CD4-positive, CD25-positive, alpha-beta regulatory T cell (primary cell): ENCODE data around the gene GPR171. TPM values are rescaled to one million over a fixed set of nuclear protein-coding genes. Genes with fewer than 3 reads are reported as not detected.

Experiments used
- ATAC-seq, 2 donors: fragments of 150-1000 bp; cut with Tn5 transposase; one replicate each; pipeline ENCODE4 v1.10.0; 2021; ENCODE audit warnings: low read depth in 2 of 2, moderate number of reproducible peaks in 2 of 2, moderate library complexity in 1 of 2
- DNase-seq, 3 donors: peaks; one replicate each; pipeline versions ENCODE4 v3.0.0 to v3.0.0-alpha.2; 2012 to 2022; ENCODE audit warnings: mixed read lengths in 1 of 3
- H3K27ac ChIP-seq: one replicate; pipeline ENCODE4 v1.7.0; 2013; ENCODE audit warnings: mild to moderate bottlenecking, low read length; ENCODE audit not compliant: insufficient read depth, poor library complexity, severe bottlenecking
- H3K27me3 ChIP-seq: one replicate; pipeline ENCODE4 v1.7.0; 2013; ENCODE audit warnings: low read length; ENCODE audit not compliant: control insufficient read depth, insufficient read depth
- H3K36me3 ChIP-seq: one replicate; pipeline ENCODE4 v1.7.0; 2013; ENCODE audit warnings: mild to moderate bottlenecking, low read length, moderate library complexity; ENCODE audit not compliant: control insufficient read depth, insufficient read depth
- H3K4me1 ChIP-seq: 2 replicates; pipeline ENCODE4 v1.7.0; 2013; ENCODE audit warnings: mild to moderate bottlenecking, low read length; ENCODE audit not compliant: insufficient read depth, control insufficient read depth, poor library complexity, severe bottlenecking
- H3K4me3 ChIP-seq: one replicate; pipeline ENCODE4 v1.7.0; 2013; ENCODE audit warnings: low read depth, mild to moderate bottlenecking, low read length, moderate library complexity
- H3K9me3 ChIP-seq, 2 experiments: 1 replicate in 1 of 2; 2 replicates in 1 of 2; pipeline ENCODE4 v1.7.0; 2013; ENCODE audit warnings: low read length in 2 of 2, mild to moderate bottlenecking in 1 of 2, moderate library complexity in 1 of 2; ENCODE audit not compliant: control insufficient read depth in 2 of 2
- H3K27ac Mint-ChIP-seq, 3 donors: one replicate each; pipeline ENCODE4 v1.8.0; 2020 to 2022; ENCODE audit warnings: mild to moderate bottlenecking in 3 of 3, mixed read lengths in 3 of 3, moderate library complexity in 2 of 3
- H3K27me3 Mint-ChIP-seq: one replicate; pipeline ENCODE4 v1.8.0; 2022; ENCODE audit warnings: mild to moderate bottlenecking, mixed read lengths
- H3K36me3 Mint-ChIP-seq: one replicate; pipeline ENCODE4 v1.8.0; 2020; ENCODE audit warnings: mixed read lengths
- H3K4me1 Mint-ChIP-seq, 4 donors: one replicate each; pipeline ENCODE4 v1.8.0; 2020 to 2022; ENCODE audit warnings: mixed read lengths in 4 of 4, mild to moderate bottlenecking in 1 of 4
- H3K4me3 Mint-ChIP-seq, 4 donors: one replicate each; pipeline ENCODE4 v1.8.0; 2020 to 2022; ENCODE audit warnings: mild to moderate bottlenecking in 4 of 4, mixed read lengths in 4 of 4, moderate library complexity in 3 of 4
- H3K9me3 Mint-ChIP-seq, 7 donors: one replicate each; pipeline ENCODE4 v1.8.0; 2020 to 2022; ENCODE audit warnings: mixed read lengths in 7 of 7, mild to moderate bottlenecking in 3 of 7, moderate library complexity in 2 of 7
- polyA plus RNA-seq, 4 donors: library from polyadenylated mRNA; unstranded; fragments of 300-500 nt; fragmentation: Illumina TruSeq; gene quantifications; one replicate each; pipeline ENCODE4 v1.2.3, GENCODE V29; 2021
- total RNA-seq: library from RNA; stranded (reverse); gene quantifications from one replicate; pipeline ENCODE4 v1.2.3, GENCODE V29; 2022

Gene GPR171
- total and polyA plus RNA-seq, 5 donors from 2014 or later = 26.8 to 118 (median 96.7) TPM

DNA sequence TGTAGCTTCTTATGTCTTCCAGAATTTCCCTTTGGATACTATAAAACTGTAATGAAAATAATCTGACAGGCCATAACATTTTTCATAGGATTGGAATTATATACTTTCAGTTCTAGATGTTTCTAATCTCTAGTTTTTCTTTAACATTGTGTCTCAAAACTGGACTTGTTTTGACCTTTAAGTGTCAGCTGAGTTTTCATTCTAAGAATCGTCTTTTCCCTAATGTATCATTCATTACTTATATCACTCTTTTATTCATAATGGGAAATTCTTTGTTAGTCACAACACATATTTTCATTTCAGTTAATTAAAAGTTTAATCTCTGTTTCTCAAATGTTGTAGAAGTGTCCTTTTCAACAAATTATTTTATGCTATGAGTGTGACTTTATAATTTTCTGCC, 11.9 kb downstream of the GPR171 start:
- H3K4me3 ChIP-seq = no peak overlapping the region
- Mint-ChIP-seq H3K9me3 (no peaks in the 10 kb centered on the region), H3K27ac (no peak overlapping the region), H3K36me3 (no peaks in the 10 kb centered on the region), H3K4me1 (peaks cover 0 to 10% (median 5%) of the 10 kb centered on the region in 4 donors), H3K4me3 (no peak overlapping the region), H3K27me3 (no peaks in the 10 kb centered on the region)
- no peaks in the 10 kb centered on the region for H3K4me1 ChIP-seq
- no peaks in the 10 kb centered on the region for H3K27me3 ChIP-seq
- H3K36me3 ChIP-seq = no peaks in the 10 kb centered on the region
- H3K9me3 ChIP-seq = no peaks in the 10 kb centered on the region
- no peak overlapping the region for H3K27ac ChIP-seq
- DNase-seq (no peak), ATAC-seq (no peak)

DNA sequence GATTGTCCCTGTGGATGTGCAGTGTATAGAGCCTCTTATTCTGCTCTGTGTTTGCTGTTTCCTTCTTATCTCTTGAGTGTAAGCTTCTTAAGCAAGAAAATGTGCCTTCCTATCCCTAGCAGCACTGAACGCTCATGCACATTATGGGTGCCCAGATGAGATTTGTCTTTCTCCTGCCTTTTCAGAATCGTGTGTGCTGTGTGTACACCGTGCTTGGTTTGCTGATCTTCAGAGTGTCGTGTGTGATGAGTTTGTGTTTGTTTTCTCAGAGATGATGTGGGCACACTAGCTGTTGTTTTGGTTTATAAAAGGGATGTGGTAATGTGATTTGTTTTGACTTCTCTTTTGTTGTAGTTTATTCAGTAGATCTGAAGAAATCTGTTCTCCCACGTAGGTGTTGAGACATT, 19.7 kb downstream of the GPR171 start:
- H3K36me3 ChIP-seq = no peaks in the 10 kb centered on the region
- Mint-ChIP-seq H3K4me3 (peak overlapping the region; percentile 5 to 64 (median 34)), H3K27ac (peak overlapping the region; percentile 21 to 62 (median 57)), H3K9me3 (no peaks in the 10 kb centered on the region), H3K36me3 (no peaks in the 10 kb centered on the region), H3K27me3 (peaks cover 5% of the 10 kb centered on the region), H3K4me1 (peaks cover 4 to 28% (median 10%) of the 10 kb centered on the region in 4 donors)
- ATAC-seq (peak; percentile 75 to 86), DNase-seq (peak in 2 of 3 donors; percentile 55 to 64)
- H3K27me3 ChIP-seq = no peaks in the 10 kb centered on the region
- peak overlapping the region; percentile 54 for H3K4me3 ChIP-seq
- H3K27ac ChIP-seq = no peak overlapping the region
- H3K4me1 ChIP-seq = peaks cover 10% of the 10 kb centered on the region
- H3K9me3 ChIP-seq = no peaks in the 10 kb centered on the region

- H3K9me3 ChIP-seq = no peaks in the 10 kb centered on the region
- peaks cover 10% of the 10 kb centered on the region for H3K4me1 ChIP-seq
- Mint-ChIP-seq H3K9me3 (no peaks in the 10 kb centered on the region), H3K27ac (peak overlapping the region; percentile 38 to 63 (median 57)), H3K27me3 (peaks cover 5% of the 10 kb centered on the region), H3K36me3 (no peaks in the 10 kb centered on the region), H3K4me1 (peaks cover 6 to 28% (median 10%) of the 10 kb centered on the region in 4 donors), H3K4me3 (peak overlapping the region in 2 of 4 donors; percentile 5 to 7)
- no peak overlapping the region for H3K27ac ChIP-seq
- ATAC-seq = no peak
- H3K27me3 ChIP-seq = no peaks in the 10 kb centered on the region
- DNase-seq = no peak
- H3K36me3 ChIP-seq = no peaks in the 10 kb centered on the region
- no peak overlapping the region for H3K4me3 ChIP-seq
Measured at GRCh38 chr3:151182349-151183079, 20.5 kb downstream of the GPR171 start.

DNA sequence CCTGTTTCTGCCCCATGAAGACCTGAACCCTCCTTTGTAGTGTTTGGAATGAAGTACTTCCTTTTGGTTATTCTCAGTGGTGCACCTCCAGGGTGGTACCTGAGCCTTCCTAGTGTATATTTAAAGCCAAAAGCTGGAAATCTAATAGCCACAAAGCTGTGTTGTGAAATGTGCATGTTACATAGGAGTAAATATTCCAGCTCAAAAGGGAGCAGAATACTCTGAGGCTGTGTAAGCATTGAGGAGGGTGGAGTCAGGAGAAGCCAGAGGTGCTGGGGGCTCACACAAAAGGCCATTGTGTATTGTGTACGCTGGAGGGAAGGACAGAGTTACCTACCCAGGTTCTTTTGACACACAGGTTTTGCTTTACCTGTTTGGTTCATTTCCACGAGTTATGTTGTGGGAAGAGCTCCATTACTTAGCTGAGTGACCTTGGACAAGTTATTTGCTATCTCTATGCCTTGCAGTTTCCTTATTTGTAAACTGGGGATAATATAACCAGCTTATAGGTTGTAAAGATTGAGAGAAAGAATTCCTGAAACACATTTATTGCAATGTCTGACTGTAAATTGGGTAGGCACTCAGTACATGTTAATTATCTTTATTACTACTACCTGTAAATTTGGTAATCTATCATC, 24.7 kb downstream of the GPR171 start:
- peaks cover 10% of the 10 kb centered on the region for H3K4me1 ChIP-seq
- H3K27me3 Mint-ChIP-seq = peaks cover 5% of the 10 kb centered on the region
- no peaks in the 10 kb centered on the region for H3K9me3 ChIP-seq
- DNase-seq (no peak), ATAC-seq (no peak)
- H3K36me3 ChIP-seq = no peaks in the 10 kb centered on the region
- no peaks in the 10 kb centered on the region for H3K36me3 Mint-ChIP-seq
- H3K4me3 Mint-ChIP-seq = no peak overlapping the region
- H3K4me3 ChIP-seq = no peak overlapping the region
- no peaks in the 10 kb centered on the region for H3K27me3 ChIP-seq
- no peak overlapping the region for H3K27ac Mint-ChIP-seq
- H3K27ac ChIP-seq = no peak overlapping the region
- H3K9me3 Mint-ChIP-seq = no peaks in the 10 kb centered on the region
- H3K4me1 Mint-ChIP-seq = peaks cover 3 to 13% (median 5%) of the 10 kb centered on the region in 4 donors

- Mint-ChIP-seq H3K27ac (no peak overlapping the region), H3K4me3 (no peak overlapping the region), H3K27me3 (no peaks in the 10 kb centered on the region)
Measured at GRCh38 chr3:151175952-151176351, 27.1 kb downstream of the GPR171 start.

DNA sequence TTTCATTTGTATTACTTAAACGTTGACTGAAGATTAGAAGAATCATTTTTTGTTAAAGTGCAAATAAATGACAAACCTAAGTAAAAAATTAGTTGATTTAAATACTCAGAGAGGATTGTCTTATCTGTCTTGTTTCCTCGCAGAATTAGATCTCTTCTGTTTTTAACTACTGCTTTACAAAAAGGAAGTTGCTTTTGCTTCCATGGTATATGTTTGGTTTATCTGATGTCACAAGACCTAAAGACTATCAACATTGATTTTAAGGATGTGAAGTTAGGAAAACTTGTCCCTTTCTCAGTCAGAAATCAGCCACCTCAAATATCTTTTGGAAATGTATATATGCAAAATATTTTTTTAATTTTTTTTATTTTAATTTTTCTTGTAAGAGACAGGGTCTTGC, 28.7 kb downstream of the GPR171 start:
- H3K27me3 Mint-ChIP-seq = no peaks in the 10 kb centered on the region
- no peak overlapping the region for H3K4me3 Mint-ChIP-seq
- no peaks in the 10 kb centered on the region for H3K9me3 ChIP-seq
- peaks cover 13% of the 10 kb centered on the region for H3K4me1 ChIP-seq
- H3K27ac ChIP-seq = no peak overlapping the region
- no peak for ATAC-seq
- no peaks in the 10 kb centered on the region for H3K36me3 ChIP-seq
- no peak overlapping the region for H3K27ac Mint-ChIP-seq
- H3K4me3 ChIP-seq = no peak overlapping the region
- H3K4me1 Mint-ChIP-seq = peaks cover 0 to 24% (median 18%) of the 10 kb centered on the region in 4 donors
- H3K36me3 Mint-ChIP-seq = no peaks in the 10 kb centered on the region
- H3K27me3 ChIP-seq = no peaks in the 10 kb centered on the region
- no peak for DNase-seq
- no peaks in the 10 kb centered on the region for H3K9me3 Mint-ChIP-seq

More at GRCh38 chr3:151175952-151176351, 27.1 kb downstream of the GPR171 start:
- Mint-ChIP-seq H3K4me1 (peaks cover 0 to 16% (median 13%) of the 10 kb centered on the region in 4 donors), H3K36me3 (no peaks in the 10 kb centered on the region), H3K9me3 (no peaks in the 10 kb centered on the region)
- no peak overlapping the region for H3K4me3 ChIP-seq
- DNase-seq = no peak
- ATAC-seq = no peak
- no peaks in the 10 kb centered on the region for H3K36me3 ChIP-seq
- peaks cover 8% of the 10 kb centered on the region for H3K4me1 ChIP-seq
- no peak overlapping the region for H3K27ac ChIP-seq
- H3K9me3 ChIP-seq = no peaks in the 10 kb centered on the region
- H3K27me3 ChIP-seq = no peaks in the 10 kb centered on the region

GRCh38 chr3:151171145-151171757, 31.8 kb downstream of the GPR171 start:
- H3K4me1 Mint-ChIP-seq = peaks cover 0 to 30% (median 20%) of the 10 kb centered on the region in 4 donors
- Histone ChIP-seq H3K4me3 (peak overlapping the region; percentile 2), H3K4me1 (peaks cover 13% of the 10 kb centered on the region), H3K27ac (no peak overlapping the region), H3K9me3 (no peaks in the 10 kb centered on the region), H3K27me3 (no peaks in the 10 kb centered on the region), H3K36me3 (no peaks in the 10 kb centered on the region)
- no peaks in the 10 kb centered on the region for H3K36me3 Mint-ChIP-seq
- peak in 1 of 3 donors; percentile 71 for DNase-seq
- H3K27me3 Mint-ChIP-seq = peaks cover 7% of the 10 kb centered on the region
- H3K27ac Mint-ChIP-seq = peak overlapping the region; percentile 16 to 76 (median 26)
- H3K4me3 Mint-ChIP-seq = peak overlapping the region in 2 of 4 donors; percentile 4 to 59
- peaks cover 0 to 2% (median 0%) of the 10 kb centered on the region in 7 donors for H3K9me3 Mint-ChIP-seq
- ATAC-seq = peak; percentile 14 to 55
